ENCODE measurements around the gene LIMS2. TPM values are rescaled to one million over a fixed set of nuclear protein-coding genes. Genes with fewer than 3 reads are reported as not detected.

The LIMS2 gene
- total and polyA plus RNA-seq, 2 of the 8 experiments (the other 6 are each of a cell fraction or from before 2014, with no cell fraction given): 3.3 to 4.8 TPM

- POLR2A ChIA-PET (ENCODE audit: partially characterized antibody): interaction anchor here (0.5 kb wide), 1 partner anchor 317 kb away, joined by 3 read pairs; no protein-coding TSS in a partner anchor
- Histone ChIP-seq H3K18ac (ENCODE audit: extremely low read depth, low read length) (no peak overlapping the region), H2BK120ac (replicated peaks; ENCODE audit: low read depth, low read length) (no peak overlapping the region), H4K8ac (ENCODE audit: extremely low read depth, insufficient read depth, low read length) (no peak overlapping the region), H3K4ac (replicated peaks; ENCODE audit: insufficient read length, low read depth, low read length) (no peak overlapping the region), H3K79me1 (ENCODE audit: low read depth, low read length) (no peaks in the 10 kb centered on the region; the same call in 1 of the 2 replicates), H3K23ac (ENCODE audit: insufficient read length) (no peak overlapping the region), H2BK12ac (ENCODE audit: low read depth, low read length) (no peak overlapping the region), H4K5ac (ENCODE audit: insufficient read length, low read depth, low read length) (no peak overlapping the region), H4K20me1 (replicated peaks in 1 of 2; ENCODE audit: control insufficient read depth in 1 of 2, insufficient read depth in 2 of 2, low read length in 2 of 2) (peaks cover 6 to 9% of the 10 kb centered on the region in 2 experiments), H3K14ac (ENCODE audit: insufficient read length) (no peak overlapping the region), H3K23me2 (ENCODE audit: low read depth, low read length) (no peaks in the 10 kb centered on the region), H3K79me2 (ENCODE audit: control insufficient read depth in 1 of 2, insufficient read depth in 2 of 2, low read length in 2 of 2) (peaks cover 0 to 8% of the 10 kb centered on the region in 2 experiments; a peak in 2 of 4 replicates), H2BK20ac (ENCODE audit: low read length) (no peak overlapping the region), H3K4me2 (ENCODE audit: insufficient read depth in 1 of 2, low read depth in 2 of 2, low read length in 2 of 2) (no peak overlapping the region), H3K27me3 (replicated peaks in 1 of 4; ENCODE audit: control insufficient read depth in 3 of 4, extremely low read depth in 1 of 4, insufficient read depth in 3 of 4, low read length in 3 of 4) (no peaks in the 10 kb centered on the region), H3K9me3 (ENCODE audit: insufficient read depth in 2 of 2, low read depth in 1 of 2, low read length in 1 of 2) (no peaks in the 10 kb centered on the region), H2BK5ac (ENCODE audit: low read depth, low read length) (no peak overlapping the region), H3K9ac (replicated peaks in 1 of 4; ENCODE audit: extremely low read depth in 1 of 4, low read depth in 3 of 4, low read length in 3 of 4) (no peak overlapping the region), H3K56ac (replicated peaks; ENCODE audit: insufficient read length, low read depth, low read length) (no peak overlapping the region), H4K91ac (replicated peaks; ENCODE audit: insufficient read length, low read length) (no peak overlapping the region), H3K36me3 (ENCODE audit: control insufficient read depth in 2 of 4, insufficient read depth in 4 of 4, low read length in 3 of 4) (peaks cover 24 to 56% (median 38%) of the 10 kb centered on the region in 4 experiments), H3K4me3 (ENCODE audit: extremely low read depth in 1 of 4, insufficient read depth in 2 of 4, low read depth in 3 of 4, low read length in 4 of 4) (no peak overlapping the region), H2AK5ac (ENCODE audit: low read depth, low read length) (no peak overlapping the region), H3K27ac (ENCODE audit: low read depth, low read length) (no peak overlapping the region), H2BK15ac (ENCODE audit: low read length) (no peak overlapping the region), H3K4me1 (replicated peaks in 1 of 4; ENCODE audit: control insufficient read depth in 3 of 4, insufficient read depth in 4 of 4, low read length in 3 of 4) (peaks cover 0 to 3% (median 0%) of the 10 kb centered on the region in 4 experiments; a peak in 2 of 7 replicates), H2AFZ (ENCODE audit: low read length) (no peak overlapping the region)
- CTCF ChIA-PET (ENCODE audit: partially characterized antibody): interaction anchor here (1.5 kb wide), 1 partner anchor 12 kb away, joined by 5 read pairs; no protein-coding TSS in a partner anchor
- FAIRE-seq (no peak), DNase-seq (ENCODE audit: low read depth in 1 of 2, low spot score in 2 of 2) (no peak)
- 87% methylated on average over 9 of the region's 9 CpGs; no CpG with 5 or more reads in 1 of the 2 experiments for WGBS, 2 experiments (ENCODE audit: extremely low coverage in 1 of 2, insufficient coverage in 1 of 2, insufficient read length in 1 of 2, insufficient replicate concordance in 2 of 2, low coverage in 1 of 2, low lambda C conversion rate in 2 of 2, missing lambda C conversion rate in 1 of 2)
- TF ChIP-seq SP2 (IDR thresholded peaks at IDR 0.05; ENCODE audit: low read length) (no peak), POLR2AphosphoS5 (IDR thresholded peaks at IDR 0.05; ENCODE audit: low read depth, low read length) (0 out of 2 replicates have a peak, but pooled peaks have one; percentile 19)
These were observed 32.7 kb upstream of the LIMS2 start for GRCh38 chr2:127707890-127708648.
